GM23338 (cell line): Measurements from ENCODE around the gene WWOX. TPM values are rescaled to one million over a fixed set of nuclear protein-coding genes. Genes with fewer than 3 reads are reported as not detected.

Experiments used
- ATAC-seq: fragments of 200-7000 bp; cut with Tn5 transposase; 3 replicates; pipeline ENCODE4 v1.9.1; 2020
- DNase-seq: peaks from one replicate; pipeline ENCODE4 v3.0.0-alpha.2; 2015; ENCODE audit warnings: low spot score
- H2AFZ ChIP-seq: fragments of 200-600 bp; sonication (generic); 2 replicates; pipeline ENCODE4 v1.8.0; 2016; ENCODE audit warnings: antibody characterized with exemption, mild to moderate bottlenecking, moderate library complexity
- H3F3A ChIP-seq: fragments of 200-600 bp; sonication (generic); replicated peaks from 2 replicates; pipeline ENCODE4 v1.8.0; 2017; ENCODE audit warnings: antibody characterized with exemption, mixed run types, low read depth
- H3K27ac ChIP-seq: fragments of 200-600 bp; sonication (generic); 2 replicates; pipeline ENCODE4 v1.6.1; 2016; ENCODE audit warnings: low read depth
- H3K27me3 ChIP-seq: fragments of 200-600 bp; sonication (generic); 2 replicates; pipeline ENCODE4 v1.8.0; 2016; ENCODE audit warnings: mild to moderate bottlenecking, mixed run types, moderate library complexity; ENCODE audit not compliant: insufficient read depth
- H3K36me3 ChIP-seq: fragments of 200-600 bp; sonication (generic); 2 replicates; pipeline ENCODE4 v1.8.0; 2016; ENCODE audit warnings: mild to moderate bottlenecking; ENCODE audit not compliant: insufficient read depth
- H3K4me1 ChIP-seq: fragments of 200-600 bp; sonication (generic); 2 replicates; pipeline ENCODE4 v1.8.0; 2016; ENCODE audit warnings: mild to moderate bottlenecking, moderate library complexity; ENCODE audit not compliant: insufficient read depth
- H3K4me2 ChIP-seq: fragments of 200-600 bp; sonication (generic); 2 replicates; pipeline ENCODE4 v1.7.1; 2017; ENCODE audit warnings: mixed run types
- H3K4me3 ChIP-seq: fragments of 200-600 bp; sonication (generic); 2 replicates; pipeline ENCODE4 v1.6.1; 2016; ENCODE audit warnings: mixed run types
- H3K79me2 ChIP-seq: fragments of 200-600 bp; sonication (generic); replicated peaks from 2 replicates; pipeline ENCODE4 v1.8.0; 2017; ENCODE audit warnings: mild to moderate bottlenecking; ENCODE audit not compliant: insufficient read depth
- H3K9me2 ChIP-seq: fragments of 200-600 bp; sonication (generic); 2 replicates; pipeline ENCODE4 v1.8.0; 2017; ENCODE audit not compliant: insufficient read depth
- H4K20me1 ChIP-seq: fragments of 200-600 bp; sonication (generic); replicated peaks from 2 replicates; pipeline ENCODE4 v1.8.0; 2017; ENCODE audit warnings: mild to moderate bottlenecking; ENCODE audit not compliant: insufficient read depth
- H3K27ac Mint-ChIP-seq: 2 replicates; pipeline ENCODE4 v1.8.0; 2020; ENCODE audit warnings: inconsistent platforms, mild to moderate bottlenecking, moderate library complexity, mixed read lengths
- H3K27me3 Mint-ChIP-seq: 3 replicates; pipeline ENCODE4 v1.8.0; 2022; ENCODE audit warnings: low read depth, mild to moderate bottlenecking, moderate library complexity, mixed read lengths, inconsistent platforms; ENCODE audit not compliant: insufficient read depth, poor library complexity
- H3K36me3 Mint-ChIP-seq: 3 replicates; pipeline ENCODE4 v1.8.0; 2021; ENCODE audit warnings: low read depth, mild to moderate bottlenecking, inconsistent platforms, moderate library complexity, mixed read lengths
- H3K4me1 Mint-ChIP-seq: 3 replicates; pipeline ENCODE4 v1.8.0; 2020; ENCODE audit warnings: mild to moderate bottlenecking, inconsistent platforms, mixed read lengths
- H3K4me3 Mint-ChIP-seq: 3 replicates; pipeline ENCODE4 v1.8.0; 2021; ENCODE audit warnings: moderate library complexity, mild to moderate bottlenecking, inconsistent platforms, mixed read lengths
- H3K9me3 Mint-ChIP-seq: 3 replicates; pipeline ENCODE4 v1.8.0; 2020; ENCODE audit warnings: moderate library complexity, mild to moderate bottlenecking, inconsistent platforms, mixed read lengths
- CREB1 ChIP-seq: fragments of 250-450 bp; sonication (Bioruptor Pico); IDR thresholded peaks from 2 replicates; pipeline ENCODE4 v1.5.0; 2020; ENCODE audit warnings: low read depth, mild to moderate bottlenecking, moderate library complexity
- CTCF ChIP-seq, 2 experiments: fragments of 200-600 bp in 1 of 2; sonication (generic) in 1 of 2; conservative IDR thresholded peaks; 2 replicates each; pipeline versions ENCODE4 v1.5.1 to v1.6.1; 2016 to 2017; ENCODE audit warnings: antibody characterized with exemption in 2 of 2, low read depth in 2 of 2, mild to moderate bottlenecking in 2 of 2, moderate library complexity in 1 of 2
- ETS1 ChIP-seq: IDR thresholded peaks from 2 replicates; pipeline ENCODE4 v1.6.1; 2016; ENCODE audit warnings: antibody characterized with exemption
- EZH2 ChIP-seq: fragments of 200-600 bp; sonication (generic); IDR thresholded peaks from one replicate; pipeline ENCODE4 v1.8.0; 2017; ENCODE audit warnings: antibody characterized with exemption, mild to moderate bottlenecking, low read depth; ENCODE audit not compliant: unreplicated experiment
- EZH2phosphoT487 ChIP-seq: fragments of 200-600 bp; sonication (generic); IDR thresholded peaks from one replicate; pipeline ENCODE4 v1.8.1; 2018; ENCODE audit warnings: antibody characterized with exemption; ENCODE audit not compliant: unreplicated experiment
- JUNB ChIP-seq: IDR thresholded peaks from one replicate; pipeline ENCODE4 v1.6.1; 2016; ENCODE audit warnings: antibody characterized with exemption; ENCODE audit not compliant: unreplicated experiment
- NANOG ChIP-seq: IDR thresholded peaks from 2 replicates; pipeline ENCODE4 v1.6.1; 2016; ENCODE audit warnings: antibody characterized with exemption, borderline replicate concordance
- POLR2AphosphoS5 ChIP-seq: IDR thresholded peaks from 2 replicates; pipeline ENCODE4 v1.6.1; 2016; ENCODE audit warnings: antibody characterized with exemption, low read depth
- REST ChIP-seq: IDR thresholded peaks from one replicate; pipeline ENCODE4 v1.6.1; 2018; ENCODE audit warnings: antibody characterized with exemption; ENCODE audit not compliant: unreplicated experiment
- STAT1 ChIP-seq: IDR thresholded peaks from one replicate; pipeline ENCODE4 v1.6.1; 2016; ENCODE audit warnings: antibody characterized with exemption; ENCODE audit not compliant: unreplicated experiment
- ZNF114 ChIP-seq: fragments of 250-450 bp; sonication (Bioruptor Pico); IDR thresholded peaks from 2 replicates; pipeline ENCODE4 v1.5.0; 2020; ENCODE audit warnings: mild to moderate bottlenecking, moderate library complexity
- ZNF331 ChIP-seq: fragments of 250-450 bp; sonication (Bioruptor Pico); IDR thresholded peaks from 2 replicates; pipeline ENCODE4 v1.5.0; 2020; ENCODE audit warnings: low read depth, mild to moderate bottlenecking, moderate library complexity
- ZNF462 ChIP-seq: fragments of 250-450 bp; sonication (Bioruptor Pico); IDR thresholded peaks from 2 replicates; pipeline ENCODE4 v1.5.0; 2020; ENCODE audit warnings: mild to moderate bottlenecking, moderate library complexity
- polyA plus RNA-seq: library from polyadenylated mRNA; unstranded; fragments of >200 nt; fragmentation: Nextera tagmentation; extraction: Ambion mirVana; gene quantifications from 2 replicates; pipeline ENCODE4 v1.2.1, GENCODE V29; 2016
- total RNA-seq: library from RNA; depleted of rRNA; stranded (reverse); fragments of >200 nt; shearing (Covaris generic); gene quantifications from 2 replicates; pipeline ENCODE4 v1.2.3, GENCODE V29; 2014

The WWOX gene
- total and polyA plus RNA-seq, 2 experiments from 2014 or later = 10.0 to 19.3 TPM

GRCh38 chr16:78130950-78131349, 31.5 kb downstream of the WWOX start:
- H3K9me2 ChIP-seq = no peaks in the 10 kb centered on the region
- no peaks in the 10 kb centered on the region for H3K27me3 ChIP-seq
- Mint-ChIP-seq H3K4me1 (peaks cover 6% of the 10 kb centered on the region; the same call in 1 of the 3 replicates), H3K36me3 (no peaks in the 10 kb centered on the region), H3K27me3 (no peaks in the 10 kb centered on the region), H3K9me3 (no peaks in the 10 kb centered on the region), H3K27ac (no peak overlapping the region), H3K4me3 (no peak overlapping the region)
- H3F3A ChIP-seq = no peaks in the 10 kb centered on the region
- no peak overlapping the region for H3K4me3 ChIP-seq
- ATAC-seq (no peak), DNase-seq (no peak)
- no peak overlapping the region for H3K27ac ChIP-seq
- H3K79me2 ChIP-seq = no peaks in the 10 kb centered on the region
- TF ChIP-seq REST = no peak
- TF ChIP-seq EZH2phosphoT487 = no peak
- TF ChIP-seq ZNF331 (CRISPR knock-in tag) = no peak
- no peak for TF ChIP-seq ZNF114
- no peak for TF ChIP-seq CTCF (conservative IDR thresholded peaks at IDR 0.05; ENCODE audit: low read depth in 2 of 2)
- no peak for TF ChIP-seq JUNB
- no peak for TF ChIP-seq POLR2AphosphoS5
- no peak for TF ChIP-seq NANOG
- TF ChIP-seq EZH2 = no peak
- TF ChIP-seq STAT1 = no peak
- TF ChIP-seq ETS1 = no peak
- TF ChIP-seq ZNF462 (CRISPR knock-in tag) = no peak
- no peak for TF ChIP-seq CREB1 (CRISPR knock-in tag)
- H3K4me1 ChIP-seq = no peaks in the 10 kb centered on the region
- H2AFZ ChIP-seq = no peak overlapping the region
- H4K20me1 ChIP-seq = no peaks in the 10 kb centered on the region
- H3K36me3 ChIP-seq = no peaks in the 10 kb centered on the region
- H3K4me2 ChIP-seq = no peak overlapping the region
